BJ (cell line): Measurements from ENCODE around the gene DEFB112. TPM values are rescaled to one million over a fixed set of nuclear protein-coding genes. Genes with fewer than 3 reads are reported as not detected.

ENCODE experiments used
- CTCF ChIA-PET: fragments of 350-600 bp; formaldehyde crosslinking; extraction: SDS; loops from one replicate; lab custom pipeline; 2021; ENCODE audit warnings: antibody characterized with exemption, inconsistent platforms; lab: Yijun Ruan, JAX
- POLR2A ChIA-PET: fragments of 300-600 bp; sonication (Branson Sonifier 250); formaldehyde crosslinking; extraction: SDS; loops from one replicate; lab custom pipeline; 2021; ENCODE audit warnings: antibody characterized with exemption; lab: Charles Lee
- DNase-seq: peaks from one replicate; pipeline ENCODE4 v3.0.0-alpha.2; 2011; ENCODE audit warnings: low read depth
- H3K27me3 ChIP-seq: 2 replicates; pipeline ENCODE4 v1.6.0; 2011; ENCODE audit warnings: low read length; ENCODE audit not compliant: control insufficient read depth, insufficient read depth
- H3K36me3 ChIP-seq: 2 replicates; pipeline ENCODE4 v1.5.1; 2011; ENCODE audit warnings: low read length; ENCODE audit not compliant: control insufficient read depth, insufficient read depth
- H3K4me3 ChIP-seq: 2 replicates; pipeline ENCODE4 v1.5.1; 2011; ENCODE audit warnings: low read depth, mild to moderate bottlenecking, control low read depth, low read length
- CTCF ChIP-seq: IDR thresholded peaks from 2 replicates; pipeline ENCODE4 v1.5.1; 2011; ENCODE audit warnings: low read depth, mild to moderate bottlenecking, control low read depth, inconsistent platforms, low read length, moderate library complexity; ENCODE audit not compliant: insufficient read depth
- polyA minus RNA-seq: library from RNA; depleted of rRNA, polyadenylated mRNA; stranded (reverse); fragments of >200 nt; gene quantifications from 2 replicates; pipeline ENCODE4 v1.2.3, GENCODE V29; 2011; rRNA and poly(A)+ RNA removed
- polyA plus RNA-seq: library from polyadenylated mRNA; depleted of rRNA; stranded (reverse); fragments of >200 nt; gene quantifications from 2 replicates; pipeline ENCODE4 v1.2.3, GENCODE V29; 2011; rRNA removed

Gene DEFB112
- polyA plus RNA-seq (not detected in 2 replicates), polyA minus RNA-seq (not detected in 2 replicates)

- TF ChIP-seq CTCF, result no peak
- H3K36me3 ChIP-seq, result no peaks in the 10 kb centered on the region
- POLR2A ChIA-PET, result interaction anchor here (0.6 kb wide), 1 partner anchor 19 kb away, joined by 3 read pairs; no protein-coding TSS in a partner anchor
- H3K4me3 ChIP-seq, result no peak within 1 kb of the TSS
- CTCF ChIA-PET, result no interaction called here
- no peak for DNase-seq
- no peaks in the 10 kb centered on the region for H3K27me3 ChIP-seq
Measured at GRCh38 chr6:50049829-50050228, at the start of gene DEFB112. Gene DEFB112 (minus strand): TSS chr6:50049929. CDS start chr6:50049869, 60 bp downstream.

GRCh38 chr6:50098641-50098993 is 48.9 kb upstream of the DEFB112 start:
- ChIA-PET POLR2A (no interaction called here), CTCF (interaction anchor here (1.1 to 1.7 kb wide), 2 partner anchors 8 to 11 kb away, joined by 3 to 5 read pairs; no protein-coding TSS in a partner anchor)
- no peaks in the 10 kb centered on the region for H3K27me3 ChIP-seq
- no peak for TF ChIP-seq CTCF
- no peaks in the 10 kb centered on the region for H3K36me3 ChIP-seq
- no peak for DNase-seq
- no peak overlapping the region for H3K4me3 ChIP-seq

GRCh38 chr6:50097966-50098640 is 48.4 kb upstream of the DEFB112 start:
- no peaks in the 10 kb centered on the region for H3K27me3 ChIP-seq
- DNase-seq, result no peak
- TF ChIP-seq CTCF, result no peak
- no peaks in the 10 kb centered on the region for H3K36me3 ChIP-seq
- ChIA-PET CTCF (interaction anchor here (1.7 kb wide), 1 partner anchor 8 kb away, joined by 5 read pairs; no protein-coding TSS in a partner anchor), POLR2A (no interaction called here)
- no peak overlapping the region for H3K4me3 ChIP-seq

- no peak for DNase-seq
- no peak for TF ChIP-seq CTCF
- Histone ChIP-seq H3K36me3 (no peaks in the 10 kb centered on the region), H3K27me3 (no peaks in the 10 kb centered on the region), H3K4me3 (no peak overlapping the region)
- ChIA-PET POLR2A (no interaction called here), CTCF (no interaction called here)
Measured at GRCh38 chr6:50096296-50096695, 46.6 kb upstream of the DEFB112 start.

GRCh38 chr6:50093938-50094272 is 44.2 kb upstream of the DEFB112 start:
- TF ChIP-seq CTCF, result no peak
- POLR2A ChIA-PET, result no interaction called here
- Histone ChIP-seq H3K4me3 (no peak overlapping the region), H3K27me3 (no peaks in the 10 kb centered on the region), H3K36me3 (no peaks in the 10 kb centered on the region)
- no peak for DNase-seq
- CTCF ChIA-PET, result interaction anchor here (1.3 kb wide), 1 partner anchor 10 kb away, joined by 3 read pairs; no protein-coding TSS in a partner anchor
